ENCODE results near the gene CNPY1.
"Not testable (repeated sequence)": the region's sequence is repeated elsewhere in the genome, so short reads cannot be mapped to it uniquely, and the experiment has no call there.

The CNPY1 gene

GRCh38 chr7:155524018-155524556 lies 22.3 kb downstream of the CNPY1 start:
- POLR2A ChIA-PET = no interaction called here
- no peak for TF ChIP-seq CTCF (IDR thresholded peaks at IDR 0.05; ENCODE audit: insufficient read depth, low read length, missing control alignments)
- DNase-seq (ENCODE audit: low read depth, low spot score) = no peak
- H3K4me3 ChIP-seq (ENCODE audit: low read depth, low read length) = no peak overlapping the region
- CTCF ChIA-PET = interaction anchor here (1.2 kb wide), 1 partner anchor 62 kb away, joined by 3 read pairs; no protein-coding TSS in a partner anchor

- no peak for TF ChIP-seq CTCF (IDR thresholded peaks at IDR 0.05; ENCODE audit: insufficient read depth, low read length, missing control alignments)
- no peak for DNase-seq (ENCODE audit: low read depth, low spot score)
- ChIA-PET POLR2A (no interaction called here), CTCF (no interaction called here)
- H3K4me3 ChIP-seq (ENCODE audit: low read depth, low read length) = no peak overlapping the region
Measured at GRCh38 chr7:155523168-155523675, 23.1 kb downstream of the CNPY1 start.

GRCh38 chr7:155521743-155522398 lies 24.5 kb downstream of the CNPY1 start:
- ChIA-PET POLR2A (no interaction called here), CTCF (no interaction called here)
- TF ChIP-seq CTCF (IDR thresholded peaks at IDR 0.05; ENCODE audit: insufficient read depth, low read length, missing control alignments) = no peak
- DNase-seq (ENCODE audit: low read depth, low spot score) = no peak
- H3K4me3 ChIP-seq (ENCODE audit: low read depth, low read length) = no peak overlapping the region

- CTCF ChIA-PET = no interaction called here
- POLR2A ChIA-PET = no interaction called here
- no peak for DNase-seq (ENCODE audit: low read depth, low spot score)
- no peak overlapping the region for H3K4me3 ChIP-seq (ENCODE audit: low read depth, low read length)
- TF ChIP-seq CTCF (IDR thresholded peaks at IDR 0.05; ENCODE audit: insufficient read depth, low read length, missing control alignments) = no peak
Measured at GRCh38 chr7:155521007-155521742, 25.2 kb downstream of the CNPY1 start.

- POLR2A ChIA-PET = no interaction called here
- no peak for TF ChIP-seq CTCF (IDR thresholded peaks at IDR 0.05; ENCODE audit: insufficient read depth, low read length, missing control alignments)
- CTCF ChIA-PET = no interaction called here
- DNase-seq (ENCODE audit: low read depth, low spot score) = no peak
- no peak overlapping the region for H3K4me3 ChIP-seq (ENCODE audit: low read depth, low read length)
Measured at GRCh38 chr7:155520114-155520513, 26.2 kb downstream of the CNPY1 start.

GRCh38 chr7:155519358-155519757 lies 27.0 kb downstream of the CNPY1 start:
- POLR2A ChIA-PET; H3K4me3 ChIP-seq (ENCODE audit: low read depth, low read length); CTCF ChIA-PET; DNase-seq (ENCODE audit: low read depth, low spot score): not testable (repeated sequence)
